ENCODE data around the gene RPIA.
"Not testable (repeated sequence)": the region's sequence is repeated elsewhere in the genome, so short reads cannot be mapped to it uniquely, and the experiment has no call there.

RPIA gene

GRCh38 chr2:88773233-88774028 is 82.0 kb downstream of the RPIA start:
- not testable (repeated sequence) for DNase-seq (ENCODE audit: low spot score)

- DNase-seq (ENCODE audit: low spot score), result not testable (repeated sequence)
These were observed 97.7 kb downstream of the RPIA start for GRCh38 chr2:88789213-88789612.

GRCh38 chr2:88795932-88796331 is 104.5 kb downstream of the RPIA start:
- not testable (repeated sequence) for DNase-seq (ENCODE audit: low spot score)

GRCh38 chr2:88796523-88796922 is 105.0 kb downstream of the RPIA start:
- not testable (repeated sequence) for DNase-seq (ENCODE audit: low spot score)

GRCh38 chr2:88797164-88797563 is 105.7 kb downstream of the RPIA start:
- not testable (repeated sequence) for DNase-seq (ENCODE audit: low spot score)
